ENCODE data around the gene LPCAT2. TPM values are rescaled to one million over a fixed set of nuclear protein-coding genes. Genes with fewer than 3 reads are reported as not detected.

The LPCAT2 gene
- total and polyA plus RNA-seq, 4 donors, result 0.96 to 4.2 (median 2.7) TPM

DNA sequence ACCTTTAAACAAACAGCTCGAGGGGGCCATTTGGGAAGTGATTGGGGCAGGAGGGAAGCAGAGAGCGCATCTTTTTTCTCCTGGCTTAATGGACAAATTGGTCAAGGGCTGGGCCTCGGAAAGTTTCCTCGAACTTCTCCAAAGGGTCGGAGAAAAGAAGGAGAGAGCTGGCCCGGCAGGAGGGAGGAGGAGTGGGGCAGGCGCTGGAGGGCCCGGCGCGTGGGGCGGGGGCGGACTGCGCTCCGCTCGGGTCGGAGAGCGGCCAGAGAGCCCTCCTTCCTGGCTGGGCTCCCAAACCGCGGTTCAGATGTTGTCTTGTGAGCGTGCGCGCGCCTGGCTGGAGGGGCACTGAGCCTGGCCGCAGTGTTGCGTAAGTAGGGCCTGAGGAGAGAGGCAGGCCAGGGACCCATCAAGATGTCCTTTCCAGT is 28.6 kb upstream of the LPCAT2 start (continued):
- TF ChIP-seq JUND (IDR thresholded peaks at IDR 0.05), result no peak
- no peak for TF ChIP-seq RXRA (IDR thresholded peaks at IDR 0.05)
- no peak for TF ChIP-seq TAF1 (conservative IDR thresholded peaks at IDR 0.05)
- no peak for TF ChIP-seq FOXA1 (IDR thresholded peaks at IDR 0.05)

DNA sequence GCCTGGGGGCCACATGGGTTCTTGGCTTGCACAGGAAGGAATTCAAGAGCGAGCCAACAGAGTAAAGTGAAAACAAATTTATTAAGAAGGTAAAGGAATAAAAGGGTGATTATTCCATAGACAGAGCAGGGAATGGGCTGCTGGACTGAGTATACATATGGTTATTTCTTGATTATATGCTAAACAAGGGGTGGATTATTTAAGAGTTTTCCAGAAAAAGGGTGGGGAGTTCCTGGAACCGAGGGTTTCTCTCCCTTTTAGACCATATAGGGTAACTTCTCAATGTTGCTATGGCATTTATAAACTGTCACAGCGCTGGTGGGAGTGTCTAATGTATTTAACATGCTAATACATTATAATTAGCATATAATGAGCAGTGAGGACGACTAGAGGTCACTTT is 27.8 kb upstream of the LPCAT2 start:
- Histone ChIP-seq H3K4me3 (ENCODE audit: low read depth in 1 of 3, low read length in 3 of 3) (no peak overlapping the region), H3K27ac (ENCODE audit: low read depth in 1 of 2, low read length in 2 of 2) (no peak overlapping the region), H3K9me3 (ENCODE audit: control insufficient read depth in 4 of 4, low read length in 3 of 4) (no peaks in the 10 kb centered on the region), H3K9ac (ENCODE audit: low read depth in 1 of 2, low read length in 2 of 2) (no peak overlapping the region), H3K36me3 (ENCODE audit: control insufficient read depth in 4 of 4, insufficient read depth in 3 of 4, low read depth in 1 of 4, low read length in 3 of 4) (no peaks in the 10 kb centered on the region), H3K27me3 (ENCODE audit: control insufficient read depth in 4 of 4, insufficient read depth in 4 of 4, low read length in 3 of 4) (peaks cover 0 to 9% (median 4%) of the 10 kb centered on the region in 4 donors), H3K4me1 (ENCODE audit: control insufficient read depth in 4 of 4, insufficient read depth in 4 of 4, low read length in 3 of 4) (peaks cover 0 to 14% (median 3%) of the 10 kb centered on the region in 4 donors)
- WGBS, result 59% methylated on average over 4 of the region's 4 CpGs
- no peak for DNase-seq (ENCODE audit: low spot score)
- TF ChIP-seq RAD21 (IDR thresholded peaks at IDR 0.05) (no peak), REST (IDR thresholded peaks at IDR 0.05) (no peak), GABPA (IDR thresholded peaks at IDR 0.05 in 1 of 2, conservative IDR thresholded peaks at IDR 0.05 in 1 of 2) (no peak), TAF1 (conservative IDR thresholded peaks at IDR 0.05) (no peak), EGR1 (IDR thresholded peaks at IDR 0.05; ENCODE audit: low read depth in 2 of 2) (no peak), CTCF (IDR thresholded peaks at IDR 0.05; ENCODE audit: low read depth, low read length, missing input control) (no peak), FOXA1 (IDR thresholded peaks at IDR 0.05) (no peak), FOXA2 (IDR thresholded peaks at IDR 0.05) (no peak), SP1 (IDR thresholded peaks at IDR 0.05) (no peak), RXRA (IDR thresholded peaks at IDR 0.05) (no peak), YY1 (IDR thresholded peaks at IDR 0.05) (no peak), NR2F2 (IDR thresholded peaks at IDR 0.05) (no peak), HNF4G (IDR thresholded peaks at IDR 0.05) (no peak), HNF4A (conservative IDR thresholded peaks at IDR 0.05) (no peak), JUND (IDR thresholded peaks at IDR 0.05) (no peak)
- TF ChIP-seq, protein P1, sequence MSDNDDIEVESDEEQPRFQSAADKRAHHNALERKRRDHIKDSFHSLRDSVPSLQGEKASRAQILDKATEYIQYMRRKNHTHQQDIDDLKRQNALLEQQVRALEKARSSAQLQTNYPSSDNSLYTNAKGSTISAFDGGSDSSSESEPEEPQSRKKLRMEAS (IDR thresholded peaks at IDR 0.05), result no peak
- TF ChIP-seq, protein P2, sequence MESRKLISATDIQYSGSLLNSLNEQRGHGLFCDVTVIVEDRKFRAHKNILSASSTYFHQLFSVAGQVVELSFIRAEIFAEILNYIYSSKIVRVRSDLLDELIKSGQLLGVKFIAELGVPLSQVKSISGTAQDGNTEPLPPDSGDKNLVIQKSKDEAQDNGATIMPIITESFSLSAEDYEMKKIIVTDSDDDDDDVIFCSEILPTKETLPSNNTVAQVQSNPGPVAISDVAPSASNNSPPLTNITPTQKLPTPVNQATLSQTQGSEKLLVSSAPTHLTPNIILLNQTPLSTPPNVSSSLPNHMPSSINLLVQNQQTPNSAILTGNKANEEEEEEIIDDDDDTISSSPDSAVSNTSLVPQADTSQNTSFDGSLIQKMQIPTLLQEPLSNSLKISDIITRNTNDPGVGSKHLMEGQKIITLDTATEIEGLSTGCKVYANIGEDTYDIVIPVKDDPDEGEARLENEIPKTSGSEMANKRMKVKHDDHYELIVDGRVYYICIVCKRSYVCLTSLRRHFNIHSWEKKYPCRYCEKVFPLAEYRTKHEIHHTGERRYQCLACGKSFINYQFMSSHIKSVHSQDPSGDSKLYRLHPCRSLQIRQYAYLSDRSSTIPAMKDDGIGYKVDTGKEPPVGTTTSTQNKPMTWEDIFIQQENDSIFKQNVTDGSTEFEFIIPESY (IDR thresholded peaks at IDR 0.05), result no peak
- TF ChIP-seq, protein P3, sequence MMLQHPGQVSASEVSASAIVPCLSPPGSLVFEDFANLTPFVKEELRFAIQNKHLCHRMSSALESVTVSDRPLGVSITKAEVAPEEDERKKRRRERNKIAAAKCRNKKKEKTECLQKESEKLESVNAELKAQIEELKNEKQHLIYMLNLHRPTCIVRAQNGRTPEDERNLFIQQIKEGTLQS (IDR thresholded peaks at IDR 0.05), result no peak

Data from liver (tissue), 9 donors.